ENCODE results near the gene GPR153.

DNA sequence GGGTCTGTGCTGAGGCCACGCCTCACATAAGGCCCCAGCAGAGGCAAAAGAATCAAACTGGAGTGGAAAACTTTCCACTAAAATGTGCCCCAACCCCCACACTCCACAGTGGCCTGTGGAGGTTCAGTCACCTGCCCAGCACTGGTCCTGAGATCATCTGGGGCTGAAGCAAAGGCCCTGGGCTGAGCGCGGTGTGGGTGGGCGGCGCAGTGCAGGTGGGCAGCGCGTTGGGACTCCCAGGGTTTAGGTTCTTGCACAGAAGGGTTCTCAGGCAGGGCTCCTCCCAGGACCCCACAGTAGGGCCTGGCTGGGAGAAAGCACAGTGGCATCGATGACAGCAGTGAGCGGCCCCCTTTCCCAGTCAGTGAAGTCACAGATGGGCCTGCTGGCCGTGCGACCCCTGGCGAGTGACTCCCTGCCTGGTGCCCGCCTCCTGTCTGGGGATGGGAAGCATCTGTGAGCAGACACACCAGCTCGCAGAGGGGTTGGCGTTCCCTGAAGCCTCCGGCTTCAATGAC is 13.8 kb upstream of the GPR153 start:
- TF ChIP-seq, protein P1, sequence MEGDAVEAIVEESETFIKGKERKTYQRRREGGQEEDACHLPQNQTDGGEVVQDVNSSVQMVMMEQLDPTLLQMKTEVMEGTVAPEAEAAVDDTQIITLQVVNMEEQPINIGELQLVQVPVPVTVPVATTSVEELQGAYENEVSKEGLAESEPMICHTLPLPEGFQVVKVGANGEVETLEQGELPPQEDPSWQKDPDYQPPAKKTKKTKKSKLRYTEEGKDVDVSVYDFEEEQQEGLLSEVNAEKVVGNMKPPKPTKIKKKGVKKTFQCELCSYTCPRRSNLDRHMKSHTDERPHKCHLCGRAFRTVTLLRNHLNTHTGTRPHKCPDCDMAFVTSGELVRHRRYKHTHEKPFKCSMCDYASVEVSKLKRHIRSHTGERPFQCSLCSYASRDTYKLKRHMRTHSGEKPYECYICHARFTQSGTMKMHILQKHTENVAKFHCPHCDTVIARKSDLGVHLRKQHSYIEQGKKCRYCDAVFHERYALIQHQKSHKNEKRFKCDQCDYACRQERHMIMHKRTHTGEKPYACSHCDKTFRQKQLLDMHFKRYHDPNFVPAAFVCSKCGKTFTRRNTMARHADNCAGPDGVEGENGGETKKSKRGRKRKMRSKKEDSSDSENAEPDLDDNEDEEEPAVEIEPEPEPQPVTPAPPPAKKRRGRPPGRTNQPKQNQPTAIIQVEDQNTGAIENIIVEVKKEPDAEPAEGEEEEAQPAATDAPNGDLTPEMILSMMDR (conservative IDR thresholded peaks at IDR 0.05 in 1 of 2, IDR thresholded peaks at IDR 0.05 in 1 of 2; ENCODE audit: extremely low read depth in 1 of 2, insufficient read depth in 1 of 2, low read depth in 1 of 2, low read length in 2 of 2) = no peak
- TF ChIP-seq EZH2 (IDR thresholded peaks at IDR 0.05; ENCODE audit: borderline replicate concordance, low read length) = no peak

All from mammary epithelial cell (primary cell).